ENCODE measurements around the gene SZT2. TPM values are rescaled to one million over a fixed set of nuclear protein-coding genes. Genes with fewer than 3 reads are reported as not detected.

The SZT2 gene
- total and polyA plus RNA-seq, 10 of the 15 experiments (the other 5 are each of a cell fraction or from before 2014, with no cell fraction given) = 1.4 to 38.3 (median 12.7) TPM

- Histone ChIP-seq H3K9ac (ENCODE audit: control insufficient read depth, insufficient read depth, low read length) (no peak overlapping the region), H3K27me3 (replicated peaks in 1 of 2; ENCODE audit: control insufficient read depth in 2 of 2, insufficient read depth in 2 of 2, low read length in 1 of 2) (no peaks in the 10 kb centered on the region), H3K4me3 (no peak overlapping the region), H3K4me1 (ENCODE audit: control insufficient read depth, insufficient read depth, low read length) (no peaks in the 10 kb centered on the region), H3K9me3 (replicated peaks; ENCODE audit: control insufficient read depth, insufficient read depth, low read length) (no peaks in the 10 kb centered on the region), H2AFZ (ENCODE audit: control insufficient read depth, low read depth, low read length) (peak overlapping the region; percentile 72), H3K27ac (ENCODE audit: control insufficient read depth, insufficient read depth) (no peak overlapping the region), H3K4me2 (ENCODE audit: control insufficient read depth, insufficient read depth) (peak overlapping the region; percentile 42; the same call in 1 of the 2 replicates), H4K20me1 (ENCODE audit: control insufficient read depth, insufficient read depth) (no peaks in the 10 kb centered on the region), H3K79me2 (ENCODE audit: control insufficient read depth, insufficient read depth, low read length) (no peaks in the 10 kb centered on the region), H3K36me3 (ENCODE audit: control insufficient read depth in 2 of 2, insufficient read depth in 2 of 2, low read length in 1 of 2) (no peaks in the 10 kb centered on the region)
- 77% methylated on average over 1 of the region's 1 CpG for WGBS (ENCODE audit: insufficient coverage, insufficient replicate concordance, low lambda C conversion rate, missing lambda C conversion rate)
- ATAC-seq (0 out of 3 replicates have a peak, but pooled peaks have one; percentile 28), FAIRE-seq (no peak), DNase-seq (ENCODE audit: low read depth, low spot score) (no peak)
- SMC1A ChIA-PET (ENCODE audit: uncharacterized antibody, unreplicated experiment) = interaction anchor here (1.0 to 1.2 kb wide), 2 partner anchors 8 to 282 kb away, joined by 3 to 4 read pairs; no protein-coding TSS in a partner anchor
- intact Hi-C loops (cut with micrococcal nuclease; ENCODE audit: unreplicated experiment) (no loop called here), in situ Hi-C loops (cut with MboI) (no loop called here)
- TF ChIP-seq, protein P1, sequence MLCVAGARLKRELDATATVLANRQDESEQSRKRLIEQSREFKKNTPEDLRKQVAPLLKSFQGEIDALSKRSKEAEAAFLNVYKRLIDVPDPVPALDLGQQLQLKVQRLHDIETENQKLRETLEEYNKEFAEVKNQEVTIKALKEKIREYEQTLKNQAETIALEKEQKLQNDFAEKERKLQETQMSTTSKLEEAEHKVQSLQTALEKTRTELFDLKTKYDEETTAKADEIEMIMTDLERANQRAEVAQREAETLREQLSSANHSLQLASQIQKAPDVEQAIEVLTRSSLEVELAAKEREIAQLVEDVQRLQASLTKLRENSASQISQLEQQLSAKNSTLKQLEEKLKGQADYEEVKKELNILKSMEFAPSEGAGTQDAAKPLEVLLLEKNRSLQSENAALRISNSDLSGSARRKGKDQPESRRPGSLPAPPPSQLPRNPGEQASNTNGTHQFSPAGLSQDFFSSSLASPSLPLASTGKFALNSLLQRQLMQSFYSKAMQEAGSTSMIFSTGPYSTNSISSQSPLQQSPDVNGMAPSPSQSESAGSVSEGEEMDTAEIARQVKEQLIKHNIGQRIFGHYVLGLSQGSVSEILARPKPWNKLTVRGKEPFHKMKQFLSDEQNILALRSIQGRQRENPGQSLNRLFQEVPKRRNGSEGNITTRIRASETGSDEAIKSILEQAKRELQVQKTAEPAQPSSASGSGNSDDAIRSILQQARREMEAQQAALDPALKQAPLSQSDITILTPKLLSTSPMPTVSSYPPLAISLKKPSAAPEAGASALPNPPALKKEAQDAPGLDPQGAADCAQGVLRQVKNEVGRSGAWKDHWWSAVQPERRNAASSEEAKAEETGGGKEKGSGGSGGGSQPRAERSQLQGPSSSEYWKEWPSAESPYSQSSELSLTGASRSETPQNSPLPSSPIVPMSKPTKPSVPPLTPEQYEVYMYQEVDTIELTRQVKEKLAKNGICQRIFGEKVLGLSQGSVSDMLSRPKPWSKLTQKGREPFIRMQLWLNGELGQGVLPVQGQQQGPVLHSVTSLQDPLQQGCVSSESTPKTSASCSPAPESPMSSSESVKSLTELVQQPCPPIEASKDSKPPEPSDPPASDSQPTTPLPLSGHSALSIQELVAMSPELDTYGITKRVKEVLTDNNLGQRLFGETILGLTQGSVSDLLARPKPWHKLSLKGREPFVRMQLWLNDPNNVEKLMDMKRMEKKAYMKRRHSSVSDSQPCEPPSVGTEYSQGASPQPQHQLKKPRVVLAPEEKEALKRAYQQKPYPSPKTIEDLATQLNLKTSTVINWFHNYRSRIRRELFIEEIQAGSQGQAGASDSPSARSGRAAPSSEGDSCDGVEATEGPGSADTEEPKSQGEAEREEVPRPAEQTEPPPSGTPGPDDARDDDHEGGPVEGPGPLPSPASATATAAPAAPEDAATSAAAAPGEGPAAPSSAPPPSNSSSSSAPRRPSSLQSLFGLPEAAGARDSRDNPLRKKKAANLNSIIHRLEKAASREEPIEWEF (IDR thresholded peaks at IDR 0.05; ENCODE audit: insufficient replicate concordance, low read depth, low read length) = no peak
- TF ChIP-seq NR2C1 (IDR thresholded peaks at IDR 0.05) (no peak), IKZF2 (IDR thresholded peaks at IDR 0.05) (no peak), POU2F2 (IDR thresholded peaks at IDR 0.05; ENCODE audit: borderline replicate concordance, low read depth, low read length) (no peak), REST (IDR thresholded peaks at IDR 0.05; ENCODE audit: low read depth, low read length) (no peak), HCFC1 (IDR thresholded peaks at IDR 0.05; ENCODE audit: low read length) (no peak), ESRRA (IDR thresholded peaks at IDR 0.05; ENCODE audit: low read length) (no peak), RAD51 (IDR thresholded peaks at IDR 0.05) (no peak)
- TF ChIP-seq, protein P2, sequence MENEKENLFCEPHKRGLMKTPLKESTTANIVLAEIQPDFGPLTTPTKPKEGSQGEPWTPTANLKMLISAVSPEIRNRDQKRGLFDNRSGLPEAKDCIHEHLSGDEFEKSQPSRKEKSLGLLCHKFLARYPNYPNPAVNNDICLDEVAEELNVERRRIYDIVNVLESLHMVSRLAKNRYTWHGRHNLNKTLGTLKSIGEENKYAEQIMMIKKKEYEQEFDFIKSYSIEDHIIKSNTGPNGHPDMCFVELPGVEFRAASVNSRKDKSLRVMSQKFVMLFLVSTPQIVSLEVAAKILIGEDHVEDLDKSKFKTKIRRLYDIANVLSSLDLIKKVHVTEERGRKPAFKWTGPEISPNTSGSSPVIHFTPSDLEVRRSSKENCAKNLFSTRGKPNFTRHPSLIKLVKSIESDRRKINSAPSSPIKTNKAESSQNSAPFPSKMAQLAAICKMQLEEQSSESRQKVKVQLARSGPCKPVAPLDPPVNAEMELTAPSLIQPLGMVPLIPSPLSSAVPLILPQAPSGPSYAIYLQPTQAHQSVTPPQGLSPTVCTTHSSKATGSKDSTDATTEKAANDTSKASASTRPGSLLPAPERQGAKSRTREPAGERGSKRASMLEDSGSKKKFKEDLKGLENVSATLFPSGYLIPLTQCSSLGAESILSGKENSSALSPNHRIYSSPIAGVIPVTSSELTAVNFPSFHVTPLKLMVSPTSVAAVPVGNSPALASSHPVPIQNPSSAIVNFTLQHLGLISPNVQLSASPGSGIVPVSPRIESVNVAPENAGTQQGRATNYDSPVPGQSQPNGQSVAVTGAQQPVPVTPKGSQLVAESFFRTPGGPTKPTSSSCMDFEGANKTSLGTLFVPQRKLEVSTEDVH (IDR thresholded peaks at IDR 0.05; ENCODE audit: low read depth, partially characterized antibody) = no peak
- POLR2A ChIA-PET = no interaction called here
- CTCF ChIA-PET = no interaction called here
- RAD21 ChIA-PET (ENCODE audit: unreplicated experiment) = interaction anchor here (0.7 kb wide), 1 partner anchor 93 kb away, joined by 4 read pairs; no protein-coding TSS in a partner anchor
- BruUV-seq (replicated peaks) = no TSS peak
Measured at GRCh38 chr1:43482215-43482614, 92.5 kb downstream of the SZT2 start.

All from GM12878 (cell line).